Measurements from ENCODE around the gene EDEM2. TPM values are rescaled to one million over a fixed set of nuclear protein-coding genes. Genes with fewer than 3 reads are reported as not detected.

The EDEM2 gene
- total RNA-seq, 2 donors from 2014 or later, result 13.8 to 16.1 TPM

GRCh38 chr20:35125753-35126152 is 21.4 kb downstream of the EDEM2 start:
- TF ChIP-seq CTCF (IDR thresholded peaks at IDR 0.05), result no peak
- DNase-seq (ENCODE audit: low spot score), result no peak
- no peak overlapping the region for H3K27ac ChIP-seq
- H3K4me1 ChIP-seq, result peaks cover 0 to 8% of the 10 kb centered on the region in 2 donors
- no peak overlapping the region for H3K4me3 ChIP-seq
- H3K27me3 ChIP-seq, result no peaks in the 10 kb centered on the region
- H3K36me3 ChIP-seq, result peaks cover 61% of the 10 kb centered on the region
- no peaks in the 10 kb centered on the region for H3K9me3 ChIP-seq

GRCh38 chr20:35122756-35123405 is 24.3 kb downstream of the EDEM2 start:
- TF ChIP-seq CTCF (IDR thresholded peaks at IDR 0.05), result no peak
- Histone ChIP-seq H3K27ac (no peak overlapping the region), H3K4me1 (peaks cover 0 to 10% of the 10 kb centered on the region in 2 donors), H3K9me3 (no peaks in the 10 kb centered on the region), H3K4me3 (no peak overlapping the region), H3K36me3 (peaks cover 74% of the 10 kb centered on the region), H3K27me3 (no peaks in the 10 kb centered on the region)
- DNase-seq (ENCODE audit: low spot score), result no peak

GRCh38 chr20:35121186-35121585 is 25.9 kb downstream of the EDEM2 start:
- Histone ChIP-seq H3K27ac (peak overlapping the region in 1 of 2 donors; percentile 49), H3K36me3 (peaks cover 71% of the 10 kb centered on the region), H3K27me3 (no peaks in the 10 kb centered on the region), H3K4me3 (no peak overlapping the region), H3K4me1 (peaks cover 0 to 10% of the 10 kb centered on the region in 2 donors), H3K9me3 (no peaks in the 10 kb centered on the region)
- no peak for DNase-seq (ENCODE audit: low spot score)
- no peak for TF ChIP-seq CTCF (IDR thresholded peaks at IDR 0.05)

- peak; percentile 72 for DNase-seq (ENCODE audit: low spot score)
- Histone ChIP-seq H3K4me3 (no peak overlapping the region), H3K9me3 (no peaks in the 10 kb centered on the region), H3K27me3 (no peaks in the 10 kb centered on the region), H3K27ac (peak overlapping the region in 1 of 2 donors; percentile 49), H3K4me1 (peaks cover 0 to 10% of the 10 kb centered on the region in 2 donors), H3K36me3 (peaks cover 69% of the 10 kb centered on the region)
- TF ChIP-seq CTCF (IDR thresholded peaks at IDR 0.05), result no peak
Measured at GRCh38 chr20:35120012-35120701, 27.0 kb downstream of the EDEM2 start.

GRCh38 chr20:35117629-35118028 is 29.5 kb downstream of the EDEM2 start:
- peak overlapping the region in 1 of 2 donors; percentile 8 for H3K27ac ChIP-seq
- DNase-seq (ENCODE audit: low spot score), result no peak
- H3K27me3 ChIP-seq, result no peaks in the 10 kb centered on the region
- no peaks in the 10 kb centered on the region for H3K9me3 ChIP-seq
- TF ChIP-seq CTCF (IDR thresholded peaks at IDR 0.05), result no peak
- H3K4me3 ChIP-seq, result no peak overlapping the region
- peaks cover 0 to 10% of the 10 kb centered on the region in 2 donors for H3K4me1 ChIP-seq
- H3K36me3 ChIP-seq, result peaks cover 58% of the 10 kb centered on the region

Data from right atrium auricular region (tissue), 2 donors.